ENCODE data around the gene STING1. TPM values are rescaled to one million over a fixed set of nuclear protein-coding genes. Genes with fewer than 3 reads are reported as not detected.
A peak's percentile ranks its signal among the peaks of the same experiment; 100 is the strongest.

Gene STING1
- total and polyA plus RNA-seq, 11 donors, result 20.4 to 119 (median 53.8) TPM

DNA sequence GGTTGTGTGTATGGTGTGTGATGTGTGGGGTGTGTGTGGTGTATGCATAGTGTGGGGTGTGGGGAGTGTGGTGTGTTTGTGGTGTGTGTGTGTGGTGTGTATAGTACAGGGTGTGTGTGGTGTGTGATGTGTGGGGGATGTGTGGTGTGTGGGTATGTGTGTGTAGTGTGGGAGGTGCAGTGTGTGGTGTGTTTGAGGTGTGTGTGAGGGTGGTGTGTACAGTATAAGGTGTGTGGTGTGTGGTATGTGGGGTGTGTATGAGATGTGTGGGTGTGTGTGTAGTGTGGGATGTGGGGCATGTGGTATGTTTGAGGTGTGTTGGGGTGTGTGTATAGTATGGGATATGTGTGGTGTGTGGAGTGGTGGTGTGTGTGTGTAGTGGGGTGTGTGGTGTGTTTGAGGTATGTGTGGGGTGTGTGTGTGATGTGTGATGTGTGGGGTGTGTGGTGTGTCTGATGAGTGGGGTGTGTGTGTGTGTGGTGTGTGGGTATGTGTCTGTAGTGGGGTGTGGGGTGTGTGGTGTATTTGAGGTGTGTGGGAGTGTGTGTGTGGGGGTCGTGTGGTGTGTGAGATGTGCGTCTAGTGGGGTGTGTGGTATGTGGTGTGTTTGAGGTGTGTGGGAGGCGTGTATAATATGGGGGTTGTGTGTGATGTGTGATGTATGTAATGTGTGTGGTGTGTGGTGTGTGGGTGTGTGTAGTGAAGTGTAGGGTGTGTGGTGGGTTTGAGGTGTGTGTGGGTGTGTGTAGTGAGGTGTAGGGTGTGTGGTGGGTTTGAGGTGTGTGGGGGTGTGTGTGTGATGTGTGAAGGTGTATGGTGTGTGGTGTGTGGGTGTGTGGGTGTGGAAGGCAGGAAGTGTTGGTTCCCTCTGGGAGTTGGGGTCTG is 28.6 kb downstream of the STING1 start:
- no peak overlapping the region for H3K4me3 ChIP-seq
- TF ChIP-seq POLR2A (IDR thresholded peaks at IDR 0.05), result no peak
- TF ChIP-seq, protein P1, sequence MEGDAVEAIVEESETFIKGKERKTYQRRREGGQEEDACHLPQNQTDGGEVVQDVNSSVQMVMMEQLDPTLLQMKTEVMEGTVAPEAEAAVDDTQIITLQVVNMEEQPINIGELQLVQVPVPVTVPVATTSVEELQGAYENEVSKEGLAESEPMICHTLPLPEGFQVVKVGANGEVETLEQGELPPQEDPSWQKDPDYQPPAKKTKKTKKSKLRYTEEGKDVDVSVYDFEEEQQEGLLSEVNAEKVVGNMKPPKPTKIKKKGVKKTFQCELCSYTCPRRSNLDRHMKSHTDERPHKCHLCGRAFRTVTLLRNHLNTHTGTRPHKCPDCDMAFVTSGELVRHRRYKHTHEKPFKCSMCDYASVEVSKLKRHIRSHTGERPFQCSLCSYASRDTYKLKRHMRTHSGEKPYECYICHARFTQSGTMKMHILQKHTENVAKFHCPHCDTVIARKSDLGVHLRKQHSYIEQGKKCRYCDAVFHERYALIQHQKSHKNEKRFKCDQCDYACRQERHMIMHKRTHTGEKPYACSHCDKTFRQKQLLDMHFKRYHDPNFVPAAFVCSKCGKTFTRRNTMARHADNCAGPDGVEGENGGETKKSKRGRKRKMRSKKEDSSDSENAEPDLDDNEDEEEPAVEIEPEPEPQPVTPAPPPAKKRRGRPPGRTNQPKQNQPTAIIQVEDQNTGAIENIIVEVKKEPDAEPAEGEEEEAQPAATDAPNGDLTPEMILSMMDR (IDR thresholded peaks at IDR 0.05), result no peak
- H3K27ac ChIP-seq, result no peak overlapping the region
- 85 to 86% (median 85%) methylated on average over 3 of the region's 3 CpGs for WGBS, 4 donors
- DNase-seq (no peak), ATAC-seq (peak in 1 of 4 donors; percentile 17)
- H3K27me3 ChIP-seq, result no peaks in the 10 kb centered on the region
- intact Hi-C loops (cut with DNase I), result no loop called here
- peaks cover 0 to 15% (median 1%) of the 10 kb centered on the region in 12 donors for H3K4me1 ChIP-seq
- H3K36me3 ChIP-seq, result peaks cover 0 to 46% (median 12%) of the 10 kb centered on the region in 9 donors
- no peaks in the 10 kb centered on the region for H3K9me3 ChIP-seq

DNA sequence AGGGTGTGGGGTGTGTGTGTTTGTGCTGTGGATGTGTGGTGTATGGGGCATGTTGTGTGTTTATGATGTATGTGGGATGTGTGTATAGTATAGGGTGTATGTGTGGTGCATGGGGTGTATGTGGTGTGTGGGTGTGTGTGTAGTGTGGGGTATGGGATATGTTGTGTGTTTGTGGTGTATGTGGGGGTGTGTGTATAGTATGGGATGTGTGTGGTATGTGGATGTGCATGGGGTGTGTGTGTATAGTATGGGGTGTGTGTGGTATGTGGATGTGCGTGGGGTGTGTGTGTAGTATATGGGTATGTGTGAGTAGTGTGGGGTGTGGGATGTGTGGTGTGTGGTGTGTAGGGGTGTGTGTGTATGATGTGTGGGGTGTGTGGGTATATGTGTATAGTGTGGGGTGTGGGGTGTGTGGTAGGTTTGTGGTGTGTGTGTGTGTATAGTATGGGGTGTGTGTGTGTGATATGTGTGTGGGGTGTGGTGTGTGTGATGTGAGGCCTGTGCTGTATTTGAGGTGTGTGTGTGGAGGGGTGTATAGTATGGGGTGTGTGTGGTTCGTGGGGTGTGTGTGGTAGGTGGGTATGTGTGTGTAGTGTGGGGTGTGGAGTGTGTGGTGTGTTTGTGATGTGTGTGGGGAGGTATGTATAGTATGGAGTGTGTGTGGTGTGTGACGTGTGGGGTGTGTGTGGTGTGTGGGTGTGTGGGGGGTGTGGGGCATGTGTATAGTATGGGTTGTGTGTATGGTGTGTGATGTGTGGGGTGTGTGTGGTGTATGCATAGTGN is 30.5 kb downstream of the STING1 start:
- H3K9me3 ChIP-seq, result no peaks in the 10 kb centered on the region
- ATAC-seq (peak in 2 of 4 donors; percentile 28 to 35), DNase-seq (no peak)
- no peak overlapping the region for H3K4me3 ChIP-seq
- H3K27me3 ChIP-seq, result no peaks in the 10 kb centered on the region
- TF ChIP-seq, protein P1 (IDR thresholded peaks at IDR 0.05), result no peak
- no peak for TF ChIP-seq POLR2A (IDR thresholded peaks at IDR 0.05)
- H3K27ac ChIP-seq, result no peak overlapping the region
- WGBS, 4 donors, result 82 to 90% (median 83%) methylated on average over 3 of the region's 3 CpGs
- peaks cover 0 to 46% (median 16%) of the 10 kb centered on the region in 9 donors for H3K36me3 ChIP-seq
- peaks cover 0 to 7% (median 1%) of the 10 kb centered on the region in 12 donors for H3K4me1 ChIP-seq
- intact Hi-C loops (cut with DNase I), result no loop called here

DNA sequence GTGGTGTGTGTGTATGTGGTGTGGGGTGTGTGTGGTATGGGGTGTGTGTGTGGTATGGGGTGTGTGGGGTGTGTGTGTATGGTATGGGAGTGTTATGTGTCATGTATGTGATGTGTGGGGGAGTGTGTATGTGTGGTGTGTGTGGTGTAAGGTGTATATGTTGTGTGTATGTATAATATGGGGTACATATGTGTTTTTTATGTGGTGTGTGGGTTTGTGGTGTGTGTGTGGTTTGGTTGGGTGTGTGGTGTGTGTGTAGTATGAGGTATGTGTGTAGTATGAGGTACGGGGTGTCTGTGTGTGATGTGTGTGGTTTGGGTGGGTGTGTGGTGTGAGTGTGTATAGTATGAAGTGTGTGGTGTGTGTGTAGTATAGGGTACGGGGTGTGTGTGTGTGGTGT is 31.4 kb downstream of the STING1 start:
- ATAC-seq (no peak), DNase-seq (no peak)
- peaks cover 0 to 11% (median 1%) of the 10 kb centered on the region in 12 donors for H3K4me1 ChIP-seq
- WGBS, 4 donors, result 90 to 96% (median 93%) methylated on average over 2 of the region's 2 CpGs
- H3K36me3 ChIP-seq, result peaks cover 0 to 39% (median 10%) of the 10 kb centered on the region in 9 donors
- intact Hi-C loops (cut with DNase I), result no loop called here
- H3K27ac ChIP-seq, result no peak overlapping the region
- no peaks in the 10 kb centered on the region for H3K27me3 ChIP-seq
- no peak overlapping the region for H3K4me3 ChIP-seq
- no peaks in the 10 kb centered on the region for H3K9me3 ChIP-seq
- TF ChIP-seq, protein P1 (IDR thresholded peaks at IDR 0.05), result no peak
- TF ChIP-seq POLR2A (IDR thresholded peaks at IDR 0.05), result no peak

Measured in heart left ventricle (tissue), 16 donors.